Adipose tissue (tissue), 3 donors: ENCODE measurements around the gene CD19. TPM values are rescaled to one million over a fixed set of nuclear protein-coding genes. Genes with fewer than 3 reads are reported as not detected.

Experiments used
- polyA plus RNA-seq, 3 donors: library from polyadenylated mRNA; stranded (reverse); fragments of 200-250 nt; gene quantifications; one replicate each; pipeline ENCODE4 v1.2.3, GENCODE V29; 2013
- donor health status: healthy with polysubstance abuse.
- donor health status: Bipolar disorder and iron deficiency.
- donor health status: healthy.

CD19 gene
- polyA plus RNA-seq, 3 donors, result 0.52 to 0.79 TPM; not detected in 1

Other genes with a start within 250 kb of the CD19 start
- gene EIF3C, start 220.5 kb upstream of the CD19 start, polyA plus RNA-seq, result 100 to 1,000 TPM; 274 to 375 (median 371) TPM
- under 1 TPM in 2 of 3 donors, not detected in 1; 0.19 to 0.33 TPM for gene NPIPB9, start 180.2 kb upstream of the CD19 start, polyA plus RNA-seq
- gene ATXN2L, start 109.0 kb upstream of the CD19 start, polyA plus RNA-seq, result 10 to 100 TPM; 37.1 to 61.4 (median 53.0) TPM
- 100 to 1,000 TPM; 104 to 196 (median 119) TPM for gene TUFM, start 85.6 kb upstream of the CD19 start, polyA plus RNA-seq
- gene SH2B1, start 68.1 kb upstream of the CD19 start, polyA plus RNA-seq, result 10 to 100 TPM; 25.3 to 49.3 (median 28.3) TPM
- gene ATP2A1, start 53.5 kb upstream of the CD19 start, polyA plus RNA-seq, result under 1 TPM; 0.34 to 0.46 (median 0.39) TPM
- gene RABEP2, start 6.7 kb upstream of the CD19 start, polyA plus RNA-seq, result 10 to 100 TPM; 12.3 to 18.5 (median 15.1) TPM
- 10 to 100 TPM; 10.8 to 19.2 (median 17.4) TPM for gene NFATC2IP, start 19.0 kb downstream of the CD19 start, polyA plus RNA-seq
- 10 to 100 TPM; 19.1 to 32.5 (median 22.3) TPM for gene SPNS1, start 42.8 kb downstream of the CD19 start, polyA plus RNA-seq
- gene LAT, start 53.1 kb downstream of the CD19 start, polyA plus RNA-seq, result 1 to 10 TPM; 4.2 to 9.4 (median 5.6) TPM